Fibroblast of skin of scalp (primary cell): ENCODE measurements around the gene USO1.
A peak's percentile ranks its signal among the peaks of the same experiment; 100 is the strongest.
"Not testable (repeated sequence)": the region's sequence is repeated elsewhere in the genome, so short reads cannot be mapped to it uniquely, and the experiment has no call there.

Source experiments
- DNase-seq: peaks from one replicate; pipeline ENCODE4 v3.0.0-alpha.2; 2013

The USO1 gene

GRCh38 chr4:75769036-75769435 lies 44.7 kb downstream of the USO1 start:
- peak; percentile 19 for DNase-seq

GRCh38 chr4:75771607-75772006 lies 47.2 kb downstream of the USO1 start:
- DNase-seq = no peak

GRCh38 chr4:75777589-75777988 lies 53.2 kb downstream of the USO1 start:
- DNase-seq = no peak

- DNase-seq = no peak
These were observed 54.9 kb downstream of the USO1 start for GRCh38 chr4:75779105-75779757.

GRCh38 chr4:75781305-75781704 lies 56.9 kb downstream of the USO1 start:
- peak; percentile 11 for DNase-seq

GRCh38 chr4:75786526-75786925 lies 62.1 kb downstream of the USO1 start:
- DNase-seq = no peak

GRCh38 chr4:75786938-75787337 lies 62.6 kb downstream of the USO1 start:
- DNase-seq = no peak

- no peak for DNase-seq
These were observed 65.6 kb downstream of the USO1 start for GRCh38 chr4:75790024-75790423.

GRCh38 chr4:75800972-75801371 lies 76.6 kb downstream of the USO1 start:
- DNase-seq = peak; percentile 14

GRCh38 chr4:75806035-75806434 lies 81.7 kb downstream of the USO1 start:
- DNase-seq = not testable (repeated sequence)

- no peak for DNase-seq
These were observed 93.5 kb downstream of the USO1 start for GRCh38 chr4:75817901-75818300.

GRCh38 chr4:75819121-75819520 lies 94.7 kb downstream of the USO1 start:
- DNase-seq = no peak

GRCh38 chr4:75820197-75820596 lies 95.8 kb downstream of the USO1 start:
- no peak for DNase-seq

GRCh38 chr4:75820676-75821075 lies 96.3 kb downstream of the USO1 start:
- DNase-seq = no peak

GRCh38 chr4:75821216-75821615 lies 96.8 kb downstream of the USO1 start:
- no peak for DNase-seq

- DNase-seq = peak; percentile 18
These were observed 97.6 kb downstream of the USO1 start for GRCh38 chr4:75821966-75822365.

- DNase-seq = no peak
These were observed 98.0 kb downstream of the USO1 start for GRCh38 chr4:75822416-75822815.

GRCh38 chr4:75823812-75824211 lies 99.4 kb downstream of the USO1 start:
- no peak for DNase-seq

GRCh38 chr4:75830906-75831305 lies 106.5 kb downstream of the USO1 start:
- no peak for DNase-seq

- no peak for DNase-seq
These were observed 107.6 kb downstream of the USO1 start for GRCh38 chr4:75831856-75832405.

- no peak for DNase-seq
These were observed 109.9 kb downstream of the USO1 start for GRCh38 chr4:75834095-75834771.

GRCh38 chr4:75834772-75835154 lies 110.4 kb downstream of the USO1 start:
- no peak for DNase-seq

GRCh38 chr4:75841641-75842520 lies 117.5 kb downstream of the USO1 start:
- no peak for DNase-seq
